ENCODE results near the gene BMP8A.

BMP8A gene

GRCh38 chr1:39528082-39528481 is 36.6 kb downstream of the BMP8A start:
- H3K4me3 ChIP-seq (ENCODE audit: low read depth, low read length): no peak overlapping the region
- CTCF ChIA-PET: no interaction called here
- TF ChIP-seq SCRT2 (tag by site-specific recombination; IDR thresholded peaks at IDR 0.05): 0 out of 2 replicates have a peak, but pooled peaks have one; percentile 33
- no peak for TF ChIP-seq ZNF157 (tag by site-specific recombination; IDR thresholded peaks at IDR 0.05)
- no peak overlapping the region for H3K27ac ChIP-seq (ENCODE audit: extremely low read depth, low read depth, low read length)
- H3K9me3 ChIP-seq (ENCODE audit: control insufficient read depth, insufficient read depth, low read depth, low read length): no peaks in the 10 kb centered on the region
- H3K36me3 ChIP-seq (ENCODE audit: control insufficient read depth in 2 of 2, insufficient read depth in 1 of 2, low read length in 2 of 2): peaks cover 1 to 51% of the 10 kb centered on the region in 2 experiments; a peak in 2 of 3 replicates
- no peaks in the 10 kb centered on the region for H3K4me1 ChIP-seq (ENCODE audit: control insufficient read depth, insufficient read depth, low read length)
- POLR2A ChIA-PET: no interaction called here

- POLR2A ChIA-PET: no interaction called here
- TF ChIP-seq PBX3 (CRISPR knock-in tag; IDR thresholded peaks at IDR 0.05): no peak
- CTCF ChIA-PET: interaction anchor here (0.5 to 1.6 kb wide), 3 partner anchors 9 to 488 kb away, joined by 3 to 10 read pairs (median 4); no protein-coding TSS in a partner anchor
These were observed 38.6 kb downstream of the BMP8A start for GRCh38 chr1:39529901-39530535.

GRCh38 chr1:39531526-39531925 is 40.1 kb downstream of the BMP8A start:
- TF ChIP-seq ZNF658 (tag by site-specific recombination; IDR thresholded peaks at IDR 0.05) (no peak), IKZF3 (tag by site-specific recombination; IDR thresholded peaks at IDR 0.05) (no peak), ZNF623 (tag by site-specific recombination; IDR thresholded peaks at IDR 0.05) (no peak), ZIC2 (tag by site-specific recombination; IDR thresholded peaks at IDR 0.05) (no peak), ZNF112 (tag by site-specific recombination; IDR thresholded peaks at IDR 0.05) (no peak), ZNF645 (tag by site-specific recombination; IDR thresholded peaks at IDR 0.05) (no peak), ZFP69B (tag by site-specific recombination; IDR thresholded peaks at IDR 0.05) (no peak), ZNF350 (tag by site-specific recombination; IDR thresholded peaks at IDR 0.05) (no peak), PRDM10 (tag by site-specific recombination; IDR thresholded peaks at IDR 0.05) (no peak), ZNF843 (tag by site-specific recombination; IDR thresholded peaks at IDR 0.05) (no peak), ZNF529 (tag by site-specific recombination; IDR thresholded peaks at IDR 0.05; ENCODE audit: insufficient replicate concordance) (no peak), ZNF639 (tag by site-specific recombination; IDR thresholded peaks at IDR 0.05) (no peak), ZNF391 (tag by site-specific recombination; IDR thresholded peaks at IDR 0.05; ENCODE audit: borderline replicate concordance, low read depth) (no peak), ZNF704 (tag by site-specific recombination; IDR thresholded peaks at IDR 0.05) (no peak)
- CTCF ChIA-PET: interaction anchor here (0.7 kb wide), 1 partner anchor 404 kb away, joined by 3 read pairs; no protein-coding TSS in a partner anchor
- POLR2A ChIA-PET: no interaction called here
- no peaks in the 10 kb centered on the region for H3K4me1 ChIP-seq (ENCODE audit: control insufficient read depth, insufficient read depth, low read length)
- no peak overlapping the region for H3K27ac ChIP-seq (ENCODE audit: extremely low read depth, low read depth, low read length)
- no peaks in the 10 kb centered on the region for H3K9me3 ChIP-seq (ENCODE audit: control insufficient read depth, insufficient read depth, low read depth, low read length)
- H3K36me3 ChIP-seq (ENCODE audit: control insufficient read depth in 2 of 2, insufficient read depth in 1 of 2, low read length in 2 of 2): peaks cover 8 to 51% of the 10 kb centered on the region in 2 experiments; a peak in 2 of 3 replicates
- H3K4me3 ChIP-seq (ENCODE audit: low read depth, low read length): no peak overlapping the region

More at GRCh38 chr1:39529901-39530535, 38.6 kb downstream of the BMP8A start:
- Histone ChIP-seq H3K36me3 (ENCODE audit: control insufficient read depth in 2 of 2, insufficient read depth in 1 of 2, low read length in 2 of 2) (peaks cover 8 to 51% of the 10 kb centered on the region in 2 experiments; a peak in 2 of 3 replicates), H3K9me3 (ENCODE audit: control insufficient read depth, insufficient read depth, low read depth, low read length) (no peaks in the 10 kb centered on the region), H3K4me3 (ENCODE audit: low read depth, low read length) (no peak overlapping the region), H3K27ac (ENCODE audit: extremely low read depth, low read depth, low read length) (no peak overlapping the region), H3K4me1 (ENCODE audit: control insufficient read depth, insufficient read depth, low read length) (no peaks in the 10 kb centered on the region)

Data from HEK293 (cell line).